ENCODE measurements around the gene TPST2. TPM values are rescaled to one million over a fixed set of nuclear protein-coding genes. Genes with fewer than 3 reads are reported as not detected.

Gene TPST2
- polyA plus RNA-seq, 1 experiment: 84.9 TPM

DNA sequence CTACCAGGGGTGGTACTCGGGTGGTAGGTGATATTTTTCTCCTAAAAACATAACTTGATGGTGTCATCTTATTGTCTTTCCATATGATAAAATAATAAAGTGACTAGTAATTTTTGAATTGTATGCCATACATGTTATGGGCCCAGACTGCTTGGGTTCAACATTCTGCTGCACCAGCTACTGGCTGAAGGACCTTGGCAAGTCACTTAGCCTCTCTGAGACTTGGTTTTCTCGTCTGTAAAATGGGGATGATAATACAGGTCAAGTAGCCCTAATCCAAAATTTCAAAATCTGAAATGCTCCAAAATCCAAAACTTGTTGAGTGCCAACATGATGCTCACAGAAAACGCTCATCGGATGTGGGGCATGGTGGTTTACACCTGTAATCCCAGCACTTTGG is 42.1 kb downstream of the TPST2 start:
- no peak for DNase-seq (ENCODE audit: low read depth)
- Histone ChIP-seq H3K27me3 (ENCODE audit: control insufficient read depth, insufficient read depth, low read length) (no peaks in the 10 kb centered on the region), H3K4me3 (ENCODE audit: low read depth, low read length) (no peak overlapping the region), H3K36me3 (ENCODE audit: control insufficient read depth, insufficient read depth, low read length) (peaks cover 4% of the 10 kb centered on the region; the same call in 1 of the 2 replicates)
- ChIA-PET POLR2A (no interaction called here), CTCF (interaction anchor here (0.6 to 0.8 kb wide), 2 partner anchors 92 to 95 kb away, joined by 3 read pairs; no protein-coding TSS in a partner anchor)
- TF ChIP-seq, protein P1, sequence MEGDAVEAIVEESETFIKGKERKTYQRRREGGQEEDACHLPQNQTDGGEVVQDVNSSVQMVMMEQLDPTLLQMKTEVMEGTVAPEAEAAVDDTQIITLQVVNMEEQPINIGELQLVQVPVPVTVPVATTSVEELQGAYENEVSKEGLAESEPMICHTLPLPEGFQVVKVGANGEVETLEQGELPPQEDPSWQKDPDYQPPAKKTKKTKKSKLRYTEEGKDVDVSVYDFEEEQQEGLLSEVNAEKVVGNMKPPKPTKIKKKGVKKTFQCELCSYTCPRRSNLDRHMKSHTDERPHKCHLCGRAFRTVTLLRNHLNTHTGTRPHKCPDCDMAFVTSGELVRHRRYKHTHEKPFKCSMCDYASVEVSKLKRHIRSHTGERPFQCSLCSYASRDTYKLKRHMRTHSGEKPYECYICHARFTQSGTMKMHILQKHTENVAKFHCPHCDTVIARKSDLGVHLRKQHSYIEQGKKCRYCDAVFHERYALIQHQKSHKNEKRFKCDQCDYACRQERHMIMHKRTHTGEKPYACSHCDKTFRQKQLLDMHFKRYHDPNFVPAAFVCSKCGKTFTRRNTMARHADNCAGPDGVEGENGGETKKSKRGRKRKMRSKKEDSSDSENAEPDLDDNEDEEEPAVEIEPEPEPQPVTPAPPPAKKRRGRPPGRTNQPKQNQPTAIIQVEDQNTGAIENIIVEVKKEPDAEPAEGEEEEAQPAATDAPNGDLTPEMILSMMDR (IDR thresholded peaks at IDR 0.05; ENCODE audit: insufficient read depth, low read depth, low read length): no peak

DNA sequence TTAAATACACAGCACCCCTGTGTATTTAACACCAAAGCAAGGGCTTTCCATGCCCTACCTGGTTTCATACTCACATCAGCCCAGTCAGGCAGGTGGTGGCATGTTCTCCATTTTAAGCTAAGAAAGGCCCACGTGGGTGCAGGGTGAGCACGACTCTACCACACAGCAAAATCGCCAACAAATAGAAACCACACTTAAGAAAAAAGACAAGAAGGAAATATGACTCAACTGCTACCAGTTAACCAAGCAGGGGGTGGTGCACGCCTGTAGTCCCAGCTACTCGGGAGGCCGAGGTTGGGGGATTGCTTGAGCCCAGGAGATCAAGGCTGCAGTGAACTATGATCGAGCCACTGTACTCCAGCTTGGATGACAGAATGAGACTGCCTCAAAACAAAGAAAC is 42.5 kb downstream of the TPST2 start:
- no peaks in the 10 kb centered on the region for H3K27me3 ChIP-seq (ENCODE audit: control insufficient read depth, insufficient read depth, low read length)
- CTCF ChIA-PET: no interaction called here
- POLR2A ChIA-PET: no interaction called here
- no peak for DNase-seq (ENCODE audit: low read depth)
- no peak overlapping the region for H3K4me3 ChIP-seq (ENCODE audit: low read depth, low read length)
- TF ChIP-seq, protein P1 (IDR thresholded peaks at IDR 0.05; ENCODE audit: insufficient read depth, low read depth, low read length): no peak
- H3K36me3 ChIP-seq (ENCODE audit: control insufficient read depth, insufficient read depth, low read length): peaks cover 4% of the 10 kb centered on the region; the same call in 1 of the 2 replicates

DNA sequence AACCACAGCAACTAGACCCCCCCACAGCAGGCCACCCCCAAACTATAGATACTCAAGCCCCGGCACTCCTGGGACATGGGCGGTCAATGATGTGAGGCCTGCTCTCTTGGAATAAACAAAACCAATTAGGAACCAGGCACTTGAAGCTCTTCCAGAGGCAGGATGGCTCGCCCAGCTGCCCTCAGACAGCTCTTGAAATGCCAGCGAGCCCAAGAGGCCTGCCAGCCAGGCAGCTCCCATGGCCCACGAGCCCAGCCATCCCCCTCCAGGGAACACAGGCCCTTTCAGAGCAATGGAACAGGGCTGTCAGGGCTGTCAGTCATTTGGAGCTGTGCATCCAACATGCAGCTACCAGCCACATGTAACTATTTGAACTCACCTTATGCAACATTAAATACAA is 43.6 kb downstream of the TPST2 start:
- TF ChIP-seq, protein P1 (IDR thresholded peaks at IDR 0.05; ENCODE audit: insufficient read depth, low read depth, low read length): no peak
- CTCF ChIA-PET: interaction anchor here (1.3 to 1.4 kb wide), 3 partner anchors 9 to 109 kb away, joined by 3 to 4 read pairs (median 4); no protein-coding TSS in a partner anchor

DNA sequence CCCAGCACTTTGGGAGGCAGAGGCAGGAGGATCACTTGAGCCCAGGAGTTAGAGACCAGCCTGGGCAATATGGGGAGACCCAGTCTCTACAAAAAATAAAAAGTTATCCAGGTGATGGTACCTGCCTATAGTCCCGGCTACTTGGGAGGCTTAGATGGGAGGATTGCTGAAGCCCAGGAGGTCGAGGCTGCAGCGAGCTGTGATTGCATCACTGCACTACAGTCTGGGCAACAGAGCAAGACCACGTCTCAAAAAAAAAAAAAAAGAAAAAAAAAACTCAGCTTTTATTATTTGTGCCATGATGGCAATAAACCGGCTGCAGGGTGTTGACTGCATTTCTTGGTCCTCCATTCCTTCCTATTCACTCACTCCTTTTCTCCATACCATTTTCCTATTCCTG is 44.1 kb downstream of the TPST2 start:
- TF ChIP-seq, protein P1 (IDR thresholded peaks at IDR 0.05; ENCODE audit: insufficient read depth, low read depth, low read length): no peak
- H3K36me3 ChIP-seq (ENCODE audit: control insufficient read depth, insufficient read depth, low read length): peaks cover 10% of the 10 kb centered on the region
- no peaks in the 10 kb centered on the region for H3K27me3 ChIP-seq (ENCODE audit: control insufficient read depth, insufficient read depth, low read length)
- ChIA-PET CTCF (interaction anchor here (1.3 to 1.4 kb wide), 3 partner anchors 9 to 110 kb away, joined by 3 to 4 read pairs (median 4); no protein-coding TSS in a partner anchor), POLR2A (no interaction called here)
- DNase-seq (ENCODE audit: low read depth): no peak
- H3K4me3 ChIP-seq (ENCODE audit: low read depth, low read length): no peak overlapping the region

More for the DNA sequence above, 43.6 kb downstream of the TPST2 start:
- H3K27me3 ChIP-seq (ENCODE audit: control insufficient read depth, insufficient read depth, low read length): no peaks in the 10 kb centered on the region
- peaks cover 8% of the 10 kb centered on the region; the same call in 1 of the 2 replicates for H3K36me3 ChIP-seq (ENCODE audit: control insufficient read depth, insufficient read depth, low read length)
- H3K4me3 ChIP-seq (ENCODE audit: low read depth, low read length): no peak overlapping the region
- POLR2A ChIA-PET: no interaction called here
- no peak for DNase-seq (ENCODE audit: low read depth)

DNA sequence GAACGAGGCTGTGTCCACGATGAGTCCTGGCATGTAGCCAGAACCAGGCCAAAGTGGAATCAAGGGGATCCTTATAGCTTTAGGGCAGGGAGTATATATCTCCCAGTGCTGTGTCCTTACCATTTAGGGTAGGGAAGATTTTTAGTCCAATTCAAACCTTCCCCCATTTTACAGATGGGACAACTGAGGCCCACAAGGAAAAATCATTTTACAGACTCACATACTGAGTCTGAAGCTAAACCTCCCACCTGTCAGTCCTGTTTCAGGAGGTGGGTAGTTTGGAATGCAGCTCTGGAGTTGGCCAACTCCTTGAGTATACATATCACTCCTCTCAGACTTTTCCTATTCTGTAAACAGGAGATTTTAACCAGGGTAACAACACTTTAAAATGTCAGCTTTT is 44.5 kb downstream of the TPST2 start:
- no peak overlapping the region for H3K4me3 ChIP-seq (ENCODE audit: low read depth, low read length)
- POLR2A ChIA-PET: no interaction called here
- TF ChIP-seq, protein P1 (IDR thresholded peaks at IDR 0.05; ENCODE audit: insufficient read depth, low read depth, low read length): no peak
- CTCF ChIA-PET: interaction anchor here (1.3 to 1.4 kb wide), 3 partner anchors 10 to 83 kb away, joined by 3 to 4 read pairs (median 4); no protein-coding TSS in a partner anchor
- H3K27me3 ChIP-seq (ENCODE audit: control insufficient read depth, insufficient read depth, low read length): no peaks in the 10 kb centered on the region
- no peak for DNase-seq (ENCODE audit: low read depth)
- peaks cover 13% of the 10 kb centered on the region for H3K36me3 ChIP-seq (ENCODE audit: control insufficient read depth, insufficient read depth, low read length)
